Fibroblast of upper back skin (primary cell): ENCODE results near the gene SHC3.

ENCODE experiments used
- DNase-seq: peaks from one replicate; pipeline ENCODE4 v3.0.0-alpha.2; 2013

Gene SHC3

GRCh38 chr9:89104821-89105220 is 73.8 kb downstream of the SHC3 start:
- no peak for DNase-seq

- DNase-seq = no peak
Observed at GRCh38 chr9:89097219-89097618, 81.4 kb downstream of the SHC3 start.

GRCh38 chr9:89096807-89097206 is 81.8 kb downstream of the SHC3 start:
- no peak for DNase-seq

- DNase-seq = no peak
Observed at GRCh38 chr9:89095761-89096528, 82.7 kb downstream of the SHC3 start.

GRCh38 chr9:89093201-89093975 is 85.2 kb downstream of the SHC3 start:
- DNase-seq = no peak

- DNase-seq = no peak
Observed at GRCh38 chr9:89089176-89089575, 89.4 kb downstream of the SHC3 start.

- no peak for DNase-seq
Observed at GRCh38 chr9:89083626-89084025, 95.0 kb downstream of the SHC3 start.

GRCh38 chr9:89080193-89080592 is 98.4 kb downstream of the SHC3 start:
- DNase-seq = no peak

GRCh38 chr9:89079391-89079790 is 99.2 kb downstream of the SHC3 start:
- DNase-seq = peak; percentile 23

- peak; percentile 52 for DNase-seq
Observed at GRCh38 chr9:89078860-89079259, 99.8 kb downstream of the SHC3 start.

- DNase-seq = no peak
Observed at GRCh38 chr9:89078421-89078820, 100.2 kb downstream of the SHC3 start.

- DNase-seq = no peak
Observed at GRCh38 chr9:89077519-89077918, 101.1 kb downstream of the SHC3 start.

GRCh38 chr9:89073397-89073796 is 105.2 kb downstream of the SHC3 start:
- no peak for DNase-seq

GRCh38 chr9:89071591-89071990 is 107.0 kb downstream of the SHC3 start:
- DNase-seq = no peak

- DNase-seq = no peak
Observed at GRCh38 chr9:89066835-89067234, 111.8 kb downstream of the SHC3 start.

- DNase-seq = no peak
Observed at GRCh38 chr9:89065921-89066320, 112.7 kb downstream of the SHC3 start.

- no peak for DNase-seq
Observed at GRCh38 chr9:89060790-89061189, 117.8 kb downstream of the SHC3 start.

GRCh38 chr9:89059925-89060506 is 118.6 kb downstream of the SHC3 start:
- DNase-seq = no peak

- DNase-seq = no peak
Observed at GRCh38 chr9:89058906-89059305, 119.7 kb downstream of the SHC3 start.

GRCh38 chr9:89054865-89055495 is 123.6 kb downstream of the SHC3 start:
- DNase-seq = no peak

- no peak for DNase-seq
Observed at GRCh38 chr9:89053301-89053700, 125.3 kb downstream of the SHC3 start.

- DNase-seq = no peak
Observed at GRCh38 chr9:89052470-89053097, 126.0 kb downstream of the SHC3 start.

GRCh38 chr9:89051421-89052025 is 127.1 kb downstream of the SHC3 start:
- no peak for DNase-seq
